GM18520 (cell line): ENCODE data around the gene TMEM87B.

ENCODE experiments used
- ATAC-seq: cut with Tn5 transposase; IDR thresholded peaks from one replicate; pipeline ENCODE4 v1.9.1; 2021; ENCODE audit not compliant: unreplicated experiment

The TMEM87B gene

GRCh38 chr2:112163541-112163981, 108.5 kb downstream of the TMEM87B start:
- ATAC-seq, result no peak

DNA sequence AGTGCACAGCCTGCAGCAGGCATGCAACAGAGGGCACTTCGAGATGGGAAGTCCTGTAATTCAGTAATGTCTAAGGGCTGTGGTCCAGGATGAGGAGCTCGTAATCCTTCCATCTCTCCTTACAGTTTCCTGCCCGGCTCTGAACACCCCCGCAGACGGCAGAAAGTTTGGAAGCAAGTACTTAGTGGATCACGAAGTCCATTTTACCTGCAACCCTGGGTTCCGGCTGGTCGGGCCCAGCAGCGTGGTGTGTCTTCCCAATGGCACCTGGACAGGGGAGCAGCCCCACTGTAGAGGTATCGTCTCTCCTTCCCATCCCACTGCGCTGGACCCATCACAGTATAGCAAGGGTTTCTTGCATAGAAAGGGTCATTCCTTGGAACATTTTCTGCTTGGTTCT, 109.8 kb downstream of the TMEM87B start:
- no peak for ATAC-seq

DNA sequence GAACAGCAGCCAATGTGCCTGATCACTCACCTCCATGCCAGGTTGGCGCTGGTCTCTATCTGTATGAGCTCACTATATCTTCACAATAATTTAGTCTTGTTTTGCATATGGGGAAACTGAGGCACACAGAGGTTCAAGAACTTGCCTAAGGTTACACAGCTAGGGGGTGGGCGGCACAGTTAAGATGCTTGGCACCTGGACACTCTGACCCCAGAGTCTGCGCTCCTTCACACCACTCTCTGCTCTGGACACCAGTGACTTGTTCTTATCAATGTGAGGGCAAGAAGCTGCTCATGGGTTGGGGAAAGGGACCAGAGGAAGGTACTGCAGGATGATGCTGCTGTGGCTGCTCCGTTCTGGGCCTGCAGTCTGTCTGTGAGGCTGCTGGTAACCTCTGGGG, 110.2 kb downstream of the TMEM87B start:
- ATAC-seq, result no peak

DNA sequence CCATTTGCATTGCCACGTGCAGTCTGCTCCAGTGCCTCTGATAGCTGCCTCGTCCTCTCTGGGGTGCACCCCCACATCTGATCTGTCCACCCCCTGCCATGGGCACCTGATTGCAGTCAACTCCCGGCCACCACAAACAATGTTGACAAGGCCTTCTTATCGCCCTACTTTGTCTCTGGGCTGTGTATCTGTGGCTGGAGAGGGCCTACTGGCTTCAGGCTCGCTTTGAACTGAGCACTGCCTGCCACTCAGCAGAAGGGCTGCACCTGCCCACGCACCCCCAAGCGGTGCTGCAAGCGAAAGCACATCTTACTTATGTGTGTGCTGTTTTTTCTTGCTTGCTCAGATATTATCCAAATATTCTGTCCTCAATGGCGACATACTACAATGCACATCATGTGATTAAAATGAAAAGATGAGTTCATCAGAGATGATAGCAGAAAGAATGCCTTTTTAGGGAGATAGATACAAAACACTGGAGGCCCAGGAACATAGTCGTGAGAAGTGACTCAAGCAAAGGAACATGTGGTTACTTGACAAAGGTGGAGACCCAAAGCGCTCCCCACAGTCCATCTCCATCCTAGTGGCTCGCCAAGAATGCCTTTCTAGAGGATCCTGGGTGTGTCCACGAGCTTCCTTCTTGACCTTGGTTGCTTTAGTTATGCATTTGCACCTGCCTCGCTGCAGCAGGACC, 111.9 kb downstream of the TMEM87B start:
- ATAC-seq, result no peak

GRCh38 chr2:112168422-112169124, 113.5 kb downstream of the TMEM87B start:
- ATAC-seq, result no peak
